ENCODE results near the gene NMT1. TPM values are rescaled to one million over a fixed set of nuclear protein-coding genes. Genes with fewer than 3 reads are reported as not detected.
A peak's percentile ranks its signal among the peaks of the same experiment; 100 is the strongest.

Gene NMT1
- total RNA-seq, 1 experiment from 2014 or later, result 152 TPM

DNA sequence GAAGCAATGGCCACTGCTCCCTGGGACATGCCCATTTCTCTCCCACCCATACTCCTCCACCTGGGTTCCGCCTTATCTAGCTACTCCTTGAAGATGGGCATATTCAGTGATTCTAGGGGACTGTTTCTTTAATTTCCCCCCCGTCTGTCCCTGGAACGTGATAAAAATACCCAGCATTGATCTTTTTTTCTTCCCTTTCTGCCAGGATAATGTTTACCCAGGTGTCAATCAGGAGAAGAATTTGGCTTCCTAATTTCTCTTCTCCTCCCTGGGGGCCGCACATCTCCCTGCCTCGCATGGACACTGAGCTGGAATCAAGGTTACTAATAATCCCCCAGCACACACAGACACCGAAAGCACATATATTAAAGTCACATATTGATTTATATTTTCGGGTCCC, 44.9 kb upstream of the NMT1 start:
- CTCF ChIA-PET, result interaction anchor here (1.7 to 8.0 kb wide), 2 partner anchors 46 to 96 kb away, joined by 9 to 117 read pairs; partner anchors contain the start of gene C1QL1

DNA sequence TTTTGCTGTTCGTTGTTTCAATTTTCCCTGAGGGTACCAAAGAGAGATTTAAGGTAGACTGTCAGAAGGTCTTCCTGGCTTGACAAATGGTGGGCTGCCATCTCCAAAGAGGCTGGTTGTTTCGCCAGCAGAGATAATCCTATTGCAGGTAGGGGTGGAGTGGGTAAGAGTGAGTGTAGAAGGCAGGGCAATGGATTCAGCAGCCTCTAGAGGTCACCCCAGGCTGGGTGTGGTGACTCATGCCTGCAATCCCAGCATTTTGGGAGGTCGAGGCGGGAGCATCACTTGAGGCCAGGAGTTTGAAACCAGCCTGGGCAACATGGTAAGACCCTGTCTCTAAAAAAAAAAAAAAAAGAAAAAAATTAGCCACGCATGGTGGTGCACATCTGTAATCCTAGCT, 44.3 kb upstream of the NMT1 start:
- no peak overlapping the region for H3K4me3 Mint-ChIP-seq
- H3K27ac Mint-ChIP-seq, result 0 out of 2 replicates have a peak overlapping the region, but pooled peaks have one; percentile 40

More for the DNA sequence above, 44.9 kb upstream of the NMT1 start:
- Mint-ChIP-seq H3K36me3 (no peaks in the 10 kb centered on the region), H3K9me3 (no peaks in the 10 kb centered on the region), H3K4me1 (peaks cover 36% of the 10 kb centered on the region), H3K27ac (no peak overlapping the region), H3K27me3 (ENCODE audit: low read depth) (peaks cover 38% of the 10 kb centered on the region), H3K4me3 (no peak overlapping the region)
- ATAC-seq (no peak), DNase-seq (ENCODE audit: low spot score) (no peak)
- TF ChIP-seq FOXJ3 (CRISPR knock-in tag; IDR thresholded peaks at IDR 0.05; ENCODE audit: borderline replicate concordance), result no peak
- TF ChIP-seq, protein P1, sequence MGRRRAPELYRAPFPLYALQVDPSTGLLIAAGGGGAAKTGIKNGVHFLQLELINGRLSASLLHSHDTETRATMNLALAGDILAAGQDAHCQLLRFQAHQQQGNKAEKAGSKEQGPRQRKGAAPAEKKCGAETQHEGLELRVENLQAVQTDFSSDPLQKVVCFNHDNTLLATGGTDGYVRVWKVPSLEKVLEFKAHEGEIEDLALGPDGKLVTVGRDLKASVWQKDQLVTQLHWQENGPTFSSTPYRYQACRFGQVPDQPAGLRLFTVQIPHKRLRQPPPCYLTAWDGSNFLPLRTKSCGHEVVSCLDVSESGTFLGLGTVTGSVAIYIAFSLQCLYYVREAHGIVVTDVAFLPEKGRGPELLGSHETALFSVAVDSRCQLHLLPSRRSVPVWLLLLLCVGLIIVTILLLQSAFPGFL (CRISPR knock-in tag; IDR thresholded peaks at IDR 0.05; ENCODE audit: borderline replicate concordance), result no peak
- no peak for TF ChIP-seq NR1H2 (CRISPR knock-in tag; IDR thresholded peaks at IDR 0.05)
- TF ChIP-seq ZNF396 (CRISPR knock-in tag; IDR thresholded peaks at IDR 0.05; ENCODE audit: borderline replicate concordance), result no peak
- TF ChIP-seq ZNF671 (CRISPR knock-in tag; IDR thresholded peaks at IDR 0.05), result no peak
- TF ChIP-seq, protein P2, sequence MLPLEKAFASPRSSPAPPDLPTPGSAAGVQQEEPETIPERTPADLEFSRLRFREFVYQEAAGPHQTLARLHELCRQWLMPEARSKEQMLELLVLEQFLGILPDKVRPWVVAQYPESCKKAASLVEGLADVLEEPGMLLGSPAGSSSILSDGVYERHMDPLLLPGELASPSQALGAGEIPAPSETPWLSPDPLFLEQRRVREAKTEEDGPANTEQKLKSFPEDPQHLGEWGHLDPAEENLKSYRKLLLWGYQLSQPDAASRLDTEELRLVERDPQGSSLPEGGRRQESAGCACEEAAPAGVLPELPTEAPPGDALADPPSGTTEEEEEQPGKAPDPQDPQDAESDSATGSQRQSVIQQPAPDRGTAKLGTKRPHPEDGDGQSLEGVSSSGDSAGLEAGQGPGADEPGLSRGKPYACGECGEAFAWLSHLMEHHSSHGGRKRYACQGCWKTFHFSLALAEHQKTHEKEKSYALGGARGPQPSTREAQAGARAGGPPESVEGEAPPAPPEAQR (CRISPR knock-in tag; IDR thresholded peaks at IDR 0.05), result no peak
- TF ChIP-seq, protein P3, sequence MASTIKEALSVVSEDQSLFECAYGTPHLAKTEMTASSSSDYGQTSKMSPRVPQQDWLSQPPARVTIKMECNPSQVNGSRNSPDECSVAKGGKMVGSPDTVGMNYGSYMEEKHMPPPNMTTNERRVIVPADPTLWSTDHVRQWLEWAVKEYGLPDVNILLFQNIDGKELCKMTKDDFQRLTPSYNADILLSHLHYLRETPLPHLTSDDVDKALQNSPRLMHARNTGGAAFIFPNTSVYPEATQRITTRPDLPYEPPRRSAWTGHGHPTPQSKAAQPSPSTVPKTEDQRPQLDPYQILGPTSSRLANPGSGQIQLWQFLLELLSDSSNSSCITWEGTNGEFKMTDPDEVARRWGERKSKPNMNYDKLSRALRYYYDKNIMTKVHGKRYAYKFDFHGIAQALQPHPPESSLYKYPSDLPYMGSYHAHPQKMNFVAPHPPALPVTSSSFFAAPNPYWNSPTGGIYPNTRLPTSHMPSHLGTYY (CRISPR knock-in tag; IDR thresholded peaks at IDR 0.05), result no peak
- no peak for TF ChIP-seq CREM (CRISPR knock-in tag; IDR thresholded peaks at IDR 0.05)
- TF ChIP-seq, protein P4, sequence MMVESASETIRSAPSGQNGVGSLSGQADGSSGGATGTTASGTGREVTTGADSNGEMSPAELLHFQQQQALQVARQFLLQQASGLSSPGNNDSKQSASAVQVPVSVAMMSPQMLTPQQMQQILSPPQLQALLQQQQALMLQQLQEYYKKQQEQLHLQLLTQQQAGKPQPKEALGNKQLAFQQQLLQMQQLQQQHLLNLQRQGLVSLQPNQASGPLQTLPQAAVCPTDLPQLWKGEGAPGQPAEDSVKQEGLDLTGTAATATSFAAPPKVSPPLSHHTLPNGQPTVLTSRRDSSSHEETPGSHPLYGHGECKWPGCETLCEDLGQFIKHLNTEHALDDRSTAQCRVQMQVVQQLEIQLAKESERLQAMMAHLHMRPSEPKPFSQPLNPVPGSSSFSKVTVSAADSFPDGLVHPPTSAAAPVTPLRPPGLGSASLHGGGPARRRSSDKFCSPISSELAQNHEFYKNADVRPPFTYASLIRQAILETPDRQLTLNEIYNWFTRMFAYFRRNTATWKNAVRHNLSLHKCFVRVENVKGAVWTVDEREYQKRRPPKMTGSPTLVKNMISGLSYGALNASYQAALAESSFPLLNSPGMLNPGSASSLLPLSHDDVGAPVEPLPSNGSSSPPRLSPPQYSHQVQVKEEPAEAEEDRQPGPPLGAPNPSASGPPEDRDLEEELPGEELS (CRISPR knock-in tag; IDR thresholded peaks at IDR 0.05), result no peak
- TF ChIP-seq GABPB1 (CRISPR knock-in tag; IDR thresholded peaks at IDR 0.05), result no peak
- TF ChIP-seq NFATC4 (CRISPR knock-in tag; IDR thresholded peaks at IDR 0.05), result no peak
- TF ChIP-seq ZNF263 (CRISPR knock-in tag; IDR thresholded peaks at IDR 0.05; ENCODE audit: low read depth), result no peak
- TF ChIP-seq ZNF232 (CRISPR knock-in tag; IDR thresholded peaks at IDR 0.05), result no peak
- no peak for TF ChIP-seq ZBTB21 (CRISPR knock-in tag; IDR thresholded peaks at IDR 0.05; ENCODE audit: borderline replicate concordance)
- TF ChIP-seq, protein P5, sequence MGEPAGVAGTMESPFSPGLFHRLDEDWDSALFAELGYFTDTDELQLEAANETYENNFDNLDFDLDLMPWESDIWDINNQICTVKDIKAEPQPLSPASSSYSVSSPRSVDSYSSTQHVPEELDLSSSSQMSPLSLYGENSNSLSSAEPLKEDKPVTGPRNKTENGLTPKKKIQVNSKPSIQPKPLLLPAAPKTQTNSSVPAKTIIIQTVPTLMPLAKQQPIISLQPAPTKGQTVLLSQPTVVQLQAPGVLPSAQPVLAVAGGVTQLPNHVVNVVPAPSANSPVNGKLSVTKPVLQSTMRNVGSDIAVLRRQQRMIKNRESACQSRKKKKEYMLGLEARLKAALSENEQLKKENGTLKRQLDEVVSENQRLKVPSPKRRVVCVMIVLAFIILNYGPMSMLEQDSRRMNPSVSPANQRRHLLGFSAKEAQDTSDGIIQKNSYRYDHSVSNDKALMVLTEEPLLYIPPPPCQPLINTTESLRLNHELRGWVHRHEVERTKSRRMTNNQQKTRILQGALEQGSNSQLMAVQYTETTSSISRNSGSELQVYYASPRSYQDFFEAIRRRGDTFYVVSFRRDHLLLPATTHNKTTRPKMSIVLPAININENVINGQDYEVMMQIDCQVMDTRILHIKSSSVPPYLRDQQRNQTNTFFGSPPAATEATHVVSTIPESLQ (CRISPR knock-in tag; IDR thresholded peaks at IDR 0.05), result no peak
- TF ChIP-seq, protein P6, sequence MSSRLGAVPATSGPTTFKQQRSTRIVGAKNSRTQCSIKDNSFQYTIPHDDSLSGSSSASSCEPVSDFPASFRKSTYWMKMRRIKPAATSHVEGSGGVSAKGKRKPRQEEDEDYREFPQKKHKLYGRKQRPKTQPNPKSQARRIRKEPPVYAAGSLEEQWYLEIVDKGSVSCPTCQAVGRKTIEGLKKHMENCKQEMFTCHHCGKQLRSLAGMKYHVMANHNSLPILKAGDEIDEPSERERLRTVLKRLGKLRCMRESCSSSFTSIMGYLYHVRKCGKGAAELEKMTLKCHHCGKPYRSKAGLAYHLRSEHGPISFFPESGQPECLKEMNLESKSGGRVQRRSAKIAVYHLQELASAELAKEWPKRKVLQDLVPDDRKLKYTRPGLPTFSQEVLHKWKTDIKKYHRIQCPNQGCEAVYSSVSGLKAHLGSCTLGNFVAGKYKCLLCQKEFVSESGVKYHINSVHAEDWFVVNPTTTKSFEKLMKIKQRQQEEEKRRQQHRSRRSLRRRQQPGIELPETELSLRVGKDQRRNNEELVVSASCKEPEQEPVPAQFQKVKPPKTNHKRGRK (CRISPR knock-in tag; IDR thresholded peaks at IDR 0.05; ENCODE audit: borderline replicate concordance), result no peak
- POLR2A ChIA-PET, result no interaction called here

More for the DNA sequence above, 44.3 kb upstream of the NMT1 start:
- Mint-ChIP-seq H3K9me3 (no peaks in the 10 kb centered on the region), H3K4me1 (peaks cover 38% of the 10 kb centered on the region), H3K27me3 (ENCODE audit: low read depth) (peaks cover 43% of the 10 kb centered on the region), H3K36me3 (no peaks in the 10 kb centered on the region)
- ChIA-PET CTCF (interaction anchor here (1.0 to 8.0 kb wide), 3 partner anchors 46 to 106 kb away, joined by 4 to 117 read pairs (median 9); partner anchors contain the start of gene C1QL1), POLR2A (interaction anchor here (0.7 kb wide), 1 partner anchor 25 kb away, joined by 5 read pairs; no protein-coding TSS in a partner anchor)
- peak; percentile 38 for DNase-seq (ENCODE audit: low spot score)
- ATAC-seq, result peak; percentile 62
- TF ChIP-seq GTF2I (CRISPR knock-in tag; conservative IDR thresholded peaks at IDR 0.05), result no peak
- TF ChIP-seq, protein P7, sequence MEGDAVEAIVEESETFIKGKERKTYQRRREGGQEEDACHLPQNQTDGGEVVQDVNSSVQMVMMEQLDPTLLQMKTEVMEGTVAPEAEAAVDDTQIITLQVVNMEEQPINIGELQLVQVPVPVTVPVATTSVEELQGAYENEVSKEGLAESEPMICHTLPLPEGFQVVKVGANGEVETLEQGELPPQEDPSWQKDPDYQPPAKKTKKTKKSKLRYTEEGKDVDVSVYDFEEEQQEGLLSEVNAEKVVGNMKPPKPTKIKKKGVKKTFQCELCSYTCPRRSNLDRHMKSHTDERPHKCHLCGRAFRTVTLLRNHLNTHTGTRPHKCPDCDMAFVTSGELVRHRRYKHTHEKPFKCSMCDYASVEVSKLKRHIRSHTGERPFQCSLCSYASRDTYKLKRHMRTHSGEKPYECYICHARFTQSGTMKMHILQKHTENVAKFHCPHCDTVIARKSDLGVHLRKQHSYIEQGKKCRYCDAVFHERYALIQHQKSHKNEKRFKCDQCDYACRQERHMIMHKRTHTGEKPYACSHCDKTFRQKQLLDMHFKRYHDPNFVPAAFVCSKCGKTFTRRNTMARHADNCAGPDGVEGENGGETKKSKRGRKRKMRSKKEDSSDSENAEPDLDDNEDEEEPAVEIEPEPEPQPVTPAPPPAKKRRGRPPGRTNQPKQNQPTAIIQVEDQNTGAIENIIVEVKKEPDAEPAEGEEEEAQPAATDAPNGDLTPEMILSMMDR (IDR thresholded peaks at IDR 0.05), result 0 out of 2 replicates have a peak, but pooled peaks have one; percentile 11
- 0 out of 2 replicates have a peak, but pooled peaks have one; percentile 31 for TF ChIP-seq ZNF121 (CRISPR knock-in tag; IDR thresholded peaks at IDR 0.05)
- no peak for TF ChIP-seq ZNF396 (CRISPR knock-in tag; IDR thresholded peaks at IDR 0.05; ENCODE audit: borderline replicate concordance)
